B cell (primary cell): Measurements from ENCODE around the gene NADSYN1.
"Not testable (repeated sequence)": the region's sequence is repeated elsewhere in the genome, so short reads cannot be mapped to it uniquely, and the experiment has no call there.

Experiments
- EZH2 ChIP-seq: IDR thresholded peaks from 2 replicates; pipeline ENCODE4 v1.6.1; 2012; ENCODE audit warnings: borderline replicate concordance, low read depth, mild to moderate bottlenecking, moderate library complexity, low read length; ENCODE audit not compliant: insufficient read depth, poor library complexity, severe bottlenecking
- TF ChIP-seq, protein P1 (sequence below): fragments of 200-600 bp; IDR thresholded peaks from one replicate; pipeline ENCODE4 v1.8.0; 2022; ENCODE audit warnings: antibody characterized with exemption, mild to moderate bottlenecking

GRCh38 chr11:71537977-71538665, 85.1 kb downstream of the NADSYN1 start, which contains the start of gene KRTAP5-8:
- TF ChIP-seq, protein P1, sequence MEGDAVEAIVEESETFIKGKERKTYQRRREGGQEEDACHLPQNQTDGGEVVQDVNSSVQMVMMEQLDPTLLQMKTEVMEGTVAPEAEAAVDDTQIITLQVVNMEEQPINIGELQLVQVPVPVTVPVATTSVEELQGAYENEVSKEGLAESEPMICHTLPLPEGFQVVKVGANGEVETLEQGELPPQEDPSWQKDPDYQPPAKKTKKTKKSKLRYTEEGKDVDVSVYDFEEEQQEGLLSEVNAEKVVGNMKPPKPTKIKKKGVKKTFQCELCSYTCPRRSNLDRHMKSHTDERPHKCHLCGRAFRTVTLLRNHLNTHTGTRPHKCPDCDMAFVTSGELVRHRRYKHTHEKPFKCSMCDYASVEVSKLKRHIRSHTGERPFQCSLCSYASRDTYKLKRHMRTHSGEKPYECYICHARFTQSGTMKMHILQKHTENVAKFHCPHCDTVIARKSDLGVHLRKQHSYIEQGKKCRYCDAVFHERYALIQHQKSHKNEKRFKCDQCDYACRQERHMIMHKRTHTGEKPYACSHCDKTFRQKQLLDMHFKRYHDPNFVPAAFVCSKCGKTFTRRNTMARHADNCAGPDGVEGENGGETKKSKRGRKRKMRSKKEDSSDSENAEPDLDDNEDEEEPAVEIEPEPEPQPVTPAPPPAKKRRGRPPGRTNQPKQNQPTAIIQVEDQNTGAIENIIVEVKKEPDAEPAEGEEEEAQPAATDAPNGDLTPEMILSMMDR: not testable (repeated sequence)
- TF ChIP-seq EZH2: not testable (repeated sequence)
